GM12878 (cell line): ENCODE data around the gene TBCE. TPM values are rescaled to one million over a fixed set of nuclear protein-coding genes. Genes with fewer than 3 reads are reported as not detected.

Experiments used
- ATAC-seq: fragments of 200-7000 bp; cut with Tn5 transposase; 3 replicates; pipeline ENCODE4 v1.9.1; 2020; ENCODE audit warnings: mild to moderate bottlenecking, moderate library complexity
- BruUV-seq: library from RNA; stranded (reverse); fragments of 400-500 nt; replicated peaks from 2 replicates; lab custom pipeline; 2021; lab: Mats Ljungman, UMichigan
- CTCF ChIA-PET: fragments of 300-600 bp; sonication (Branson Sonifier 250); formaldehyde crosslinking; extraction: SDS; loops from one replicate; lab custom pipeline; 2021; ENCODE audit warnings: inconsistent platforms; lab: Yijun Ruan, JAX
- POLR2A ChIA-PET: fragments of 350-600 bp; formaldehyde crosslinking; extraction: SDS; loops from one replicate; lab custom pipeline; 2021; ENCODE audit warnings: inconsistent platforms; lab: Charles Lee
- RAD21 ChIA-PET: fragments of 300-600 bp; sonication (Branson Sonifier 250); formaldehyde crosslinking; loops from one replicate; lab custom pipeline; 2023; ENCODE audit warnings: antibody characterized with exemption; ENCODE audit not compliant: unreplicated experiment; lab: Charles Lee
- SMC1A ChIA-PET: fragments of 300-600 bp; sonication (Branson Sonifier 250); formaldehyde crosslinking; loops from one replicate; lab custom pipeline; 2023; ENCODE audit not compliant: unreplicated experiment, uncharacterized antibody; lab: Charles Lee
- DNase-seq: peaks from one replicate; pipeline ENCODE4 v3.0.0-alpha.2; 2011; ENCODE audit warnings: low read depth, low spot score
- FAIRE-seq: peaks from 3 replicates; lab custom pipeline; 2011; peaks lifted over from hg19 to GRCh38; lab: Jason Lieb, UNC
- H2AFZ ChIP-seq: 2 replicates; pipeline ENCODE4 v1.6.0; 2011; ENCODE audit warnings: low read depth, low read length, control low read depth; ENCODE audit not compliant: control insufficient read depth
- H3K27ac ChIP-seq: 2 replicates; pipeline ENCODE4 v1.5.1; 2011; ENCODE audit warnings: control low read depth; ENCODE audit not compliant: control insufficient read depth, insufficient read depth
- H3K27me3 ChIP-seq, 2 experiments: replicated peaks in 1 of 2; 2 replicates each; pipeline versions ENCODE4 v1.6.0 to v1.6.1; 2011; ENCODE audit warnings: low read length in 1 of 2; ENCODE audit not compliant: control insufficient read depth in 2 of 2, insufficient read depth in 2 of 2
- H3K36me3 ChIP-seq, 2 experiments: 2 replicates each; pipeline ENCODE4 v1.5.1; 2011; ENCODE audit warnings: low read length in 1 of 2; ENCODE audit not compliant: control insufficient read depth in 2 of 2, insufficient read depth in 2 of 2
- H3K4me1 ChIP-seq: 2 replicates; pipeline ENCODE4 v1.6.1; 2011; ENCODE audit warnings: mild to moderate bottlenecking, low read length, moderate library complexity, mixed read lengths; ENCODE audit not compliant: control insufficient read depth, insufficient read depth
- H3K4me2 ChIP-seq: 2 replicates; pipeline ENCODE4 v1.6.0; 2011; ENCODE audit warnings: control low read depth; ENCODE audit not compliant: control insufficient read depth, insufficient read depth
- H3K4me3 ChIP-seq: fragments of 200-600 bp; sonication (generic); 2 replicates; pipeline ENCODE4 v1.5.1; 2016
- H3K79me2 ChIP-seq: 2 replicates; pipeline ENCODE4 v1.6.0; 2011; ENCODE audit warnings: low read length; ENCODE audit not compliant: control insufficient read depth, insufficient read depth
- H3K9ac ChIP-seq: 2 replicates; pipeline ENCODE4 v1.8.0; 2011; ENCODE audit warnings: low read length, control low read depth, mixed read lengths; ENCODE audit not compliant: control insufficient read depth, insufficient read depth
- H3K9me3 ChIP-seq: replicated peaks from 3 replicates; pipeline ENCODE4 v1.5.1; 2011; ENCODE audit warnings: mild to moderate bottlenecking, low read length; ENCODE audit not compliant: control insufficient read depth, insufficient read depth
- H4K20me1 ChIP-seq: 2 replicates; pipeline ENCODE4 v1.6.0; 2011; ENCODE audit not compliant: control insufficient read depth, insufficient read depth
- KLF5 ChIP-seq: fragments of 450-650 bp; IDR thresholded peaks from 2 replicates; pipeline ENCODE4 v1.6.1; 2014; ENCODE audit warnings: mild to moderate bottlenecking; ENCODE audit not compliant: partially characterized antibody
- RUNX3 ChIP-seq: IDR thresholded peaks from 2 replicates; pipeline ENCODE4 v1.6.1; 2012; ENCODE audit warnings: low read length, inconsistent platforms
- WGBS: methylation state at CpG from one replicate; pipeline ENCODE4 v1.1.6; 2016; ENCODE audit warnings: low lambda C conversion rate; ENCODE audit not compliant: insufficient replicate concordance, insufficient coverage; ENCODE audit errors: missing lambda C conversion rate; 5-methylcytosine and 5-hydroxymethylcytosine counted together
- in situ Hi-C: fragments of 300-500 bp; cut with MboI; formaldehyde crosslinking; loops from 9 replicates; pipeline ENCODE4 v1.14.3; 2018; ENCODE audit warnings: mixed read lengths
- intact Hi-C: fragments of 100-400 bp; cut with micrococcal nuclease; formaldehyde crosslinking; loops from one replicate; pipeline ENCODE4 v1.14.2; 2022; ENCODE audit not compliant: unreplicated experiment
- polyA plus RNA-seq, 11 experiments: library from polyadenylated mRNA; depleted of rRNA in 4 of 11; unstranded in 6 of 11; stranded (reverse) in 5 of 11; fragments of >200 nt; fragmentation: Nextera tagmentation in 4 of 11; fragmentation: Illumina TruSeq in 1 of 11; extraction: Ambion mirVana in 4 of 11; extraction: Trizol in 1 of 11; gene quantifications; 1 replicate in 1 of 11; 2 replicates in 10 of 11; pipeline versions ENCODE4 v1.2.1 to v1.2.3, GENCODE V29; 2011 to 2016; ENCODE audit warnings: inconsistent platforms in 2 of 11, missing spikeins in 2 of 11, low read depth in 1 of 11
- total RNA-seq, 4 experiments: library from RNA; depleted of rRNA in 3 of 4; stranded (reverse); fragments of >200 nt in 3 of 4; fragmentation: Illumina TruSeq in 1 of 4; extraction: Trizol in 1 of 4; gene quantifications; 2 replicates each; pipeline versions ENCODE4 v1.2.1 to v1.2.3, GENCODE V29; 2013 to 2021
- TF ChIP-seq, protein P1 (sequence below): fragments of 450-650 bp; IDR thresholded peaks from 2 replicates; pipeline ENCODE4 v1.6.1; 2016; ENCODE audit warnings: mild to moderate bottlenecking, moderate library complexity, borderline replicate concordance
- TF ChIP-seq, protein P2 (sequence below): fragments of 450-650 bp; IDR thresholded peaks from 2 replicates; pipeline ENCODE4 v1.6.1; 2018; ENCODE audit warnings: mild to moderate bottlenecking, low read depth, moderate library complexity; ENCODE audit not compliant: partially characterized antibody

Gene TBCE
- total and polyA plus RNA-seq, 10 of the 15 experiments (the other 5 are each of a cell fraction or from before 2014, with no cell fraction given) = 22.7 to 48.7 (median 29.2) TPM

DNA sequence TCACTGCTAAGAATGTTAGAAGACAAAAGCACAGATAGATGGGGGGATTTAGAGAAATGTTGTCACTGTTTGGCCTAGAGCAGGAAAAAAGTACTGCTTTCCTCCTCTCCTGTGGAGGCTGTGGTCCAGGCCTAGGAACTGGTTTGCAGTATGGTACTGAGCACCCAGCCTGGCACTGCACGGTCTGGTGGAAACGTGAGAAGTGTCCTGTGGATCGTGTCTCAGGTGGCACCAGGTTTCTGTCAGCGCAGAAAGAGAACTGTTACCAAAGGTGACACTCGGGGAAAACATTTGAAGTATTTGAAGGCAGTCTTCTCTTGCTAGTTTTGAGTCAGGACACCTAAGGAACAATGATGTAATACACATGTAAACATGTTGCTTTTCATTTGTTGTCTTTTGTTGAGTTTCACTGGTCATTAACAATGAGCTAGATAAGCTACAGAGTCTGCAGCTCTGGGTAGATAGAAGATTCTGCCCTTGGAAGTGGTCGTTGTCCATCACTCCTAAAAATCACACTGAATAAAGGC, 74.0 kb downstream of the TBCE start:
- no TSS peak for BruUV-seq
- Histone ChIP-seq H3K4me1 (no peaks in the 10 kb centered on the region), H3K27me3 (no peaks in the 10 kb centered on the region), H3K79me2 (no peaks in the 10 kb centered on the region), H3K36me3 (peaks cover 7 to 22% of the 10 kb centered on the region in 2 experiments), H3K9ac (no peak overlapping the region), H3K27ac (no peak overlapping the region), H3K4me2 (no peak overlapping the region)
- in situ Hi-C loops (no loop called here), intact Hi-C loops (no loop called here)
- ChIA-PET RAD21 (no interaction called here), CTCF (interaction anchor here (0.6 to 1.5 kb wide), 2 partner anchors 25 to 182 kb away, joined by 3 to 6 read pairs; no protein-coding TSS in a partner anchor)
- ATAC-seq = no peak
- 74% methylated on average over 6 of the region's 6 CpGs for whole genome bisulfite sequencing
- peak; percentile 18 for FAIRE-seq
- TF ChIP-seq, protein P1, sequence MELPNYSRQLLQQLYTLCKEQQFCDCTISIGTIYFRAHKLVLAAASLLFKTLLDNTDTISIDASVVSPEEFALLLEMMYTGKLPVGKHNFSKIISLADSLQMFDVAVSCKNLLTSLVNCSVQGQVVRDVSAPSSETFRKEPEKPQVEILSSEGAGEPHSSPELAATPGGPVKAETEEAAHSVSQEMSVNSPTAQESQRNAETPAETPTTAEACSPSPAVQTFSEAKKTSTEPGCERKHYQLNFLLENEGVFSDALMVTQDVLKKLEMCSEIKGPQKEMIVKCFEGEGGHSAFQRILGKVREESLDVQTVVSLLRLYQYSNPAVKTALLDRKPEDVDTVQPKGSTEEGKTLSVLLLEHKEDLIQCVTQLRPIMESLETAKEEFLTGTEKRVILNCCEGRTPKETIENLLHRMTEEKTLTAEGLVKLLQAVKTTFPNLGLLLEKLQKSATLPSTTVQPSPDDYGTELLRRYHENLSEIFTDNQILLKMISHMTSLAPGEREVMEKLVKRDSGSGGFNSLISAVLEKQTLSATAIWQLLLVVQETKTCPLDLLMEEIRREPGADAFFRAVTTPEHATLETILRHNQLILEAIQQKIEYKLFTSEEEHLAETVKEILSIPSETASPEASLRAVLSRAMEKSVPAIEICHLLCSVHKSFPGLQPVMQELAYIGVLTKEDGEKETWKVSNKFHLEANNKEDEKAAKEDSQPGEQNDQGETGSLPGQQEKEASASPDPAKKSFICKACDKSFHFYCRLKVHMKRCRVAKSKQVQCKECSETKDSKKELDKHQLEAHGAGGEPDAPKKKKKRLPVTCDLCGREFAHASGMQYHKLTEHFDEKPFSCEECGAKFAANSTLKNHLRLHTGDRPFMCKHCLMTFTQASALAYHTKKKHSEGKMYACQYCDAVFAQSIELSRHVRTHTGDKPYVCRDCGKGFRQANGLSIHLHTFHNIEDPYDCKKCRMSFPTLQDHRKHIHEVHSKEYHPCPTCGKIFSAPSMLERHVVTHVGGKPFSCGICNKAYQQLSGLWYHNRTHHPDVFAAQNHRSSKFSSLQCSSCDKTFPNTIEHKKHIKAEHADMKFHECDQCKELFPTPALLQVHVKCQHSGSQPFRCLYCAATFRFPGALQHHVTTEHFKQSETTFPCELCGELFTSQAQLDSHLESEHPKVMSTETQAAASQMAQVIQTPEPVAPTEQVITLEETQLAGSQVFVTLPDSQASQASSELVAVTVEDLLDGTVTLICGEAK = no peak
- TF ChIP-seq, protein P2, sequence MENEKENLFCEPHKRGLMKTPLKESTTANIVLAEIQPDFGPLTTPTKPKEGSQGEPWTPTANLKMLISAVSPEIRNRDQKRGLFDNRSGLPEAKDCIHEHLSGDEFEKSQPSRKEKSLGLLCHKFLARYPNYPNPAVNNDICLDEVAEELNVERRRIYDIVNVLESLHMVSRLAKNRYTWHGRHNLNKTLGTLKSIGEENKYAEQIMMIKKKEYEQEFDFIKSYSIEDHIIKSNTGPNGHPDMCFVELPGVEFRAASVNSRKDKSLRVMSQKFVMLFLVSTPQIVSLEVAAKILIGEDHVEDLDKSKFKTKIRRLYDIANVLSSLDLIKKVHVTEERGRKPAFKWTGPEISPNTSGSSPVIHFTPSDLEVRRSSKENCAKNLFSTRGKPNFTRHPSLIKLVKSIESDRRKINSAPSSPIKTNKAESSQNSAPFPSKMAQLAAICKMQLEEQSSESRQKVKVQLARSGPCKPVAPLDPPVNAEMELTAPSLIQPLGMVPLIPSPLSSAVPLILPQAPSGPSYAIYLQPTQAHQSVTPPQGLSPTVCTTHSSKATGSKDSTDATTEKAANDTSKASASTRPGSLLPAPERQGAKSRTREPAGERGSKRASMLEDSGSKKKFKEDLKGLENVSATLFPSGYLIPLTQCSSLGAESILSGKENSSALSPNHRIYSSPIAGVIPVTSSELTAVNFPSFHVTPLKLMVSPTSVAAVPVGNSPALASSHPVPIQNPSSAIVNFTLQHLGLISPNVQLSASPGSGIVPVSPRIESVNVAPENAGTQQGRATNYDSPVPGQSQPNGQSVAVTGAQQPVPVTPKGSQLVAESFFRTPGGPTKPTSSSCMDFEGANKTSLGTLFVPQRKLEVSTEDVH = no peak
- TF ChIP-seq RUNX3 (no peak), KLF5 (no peak)
- TF ChIP-seq, all 136 proteins: peak for 0
- ChIA-PET POLR2A (no interaction called here), SMC1A (no interaction called here)
- H3K4me3 ChIP-seq = no peak overlapping the region
- H3K9me3 ChIP-seq = no peaks in the 10 kb centered on the region
- no peaks in the 10 kb centered on the region for H4K20me1 ChIP-seq
- no peak overlapping the region for H2AFZ ChIP-seq
- no peak for DNase-seq
